ENCODE data around the gene IFNL3. TPM values are rescaled to one million over a fixed set of nuclear protein-coding genes. Genes with fewer than 3 reads are reported as not detected.

IFNL3 gene
- total RNA-seq, 1 donor from 2014 or later, result not detected

DNA sequence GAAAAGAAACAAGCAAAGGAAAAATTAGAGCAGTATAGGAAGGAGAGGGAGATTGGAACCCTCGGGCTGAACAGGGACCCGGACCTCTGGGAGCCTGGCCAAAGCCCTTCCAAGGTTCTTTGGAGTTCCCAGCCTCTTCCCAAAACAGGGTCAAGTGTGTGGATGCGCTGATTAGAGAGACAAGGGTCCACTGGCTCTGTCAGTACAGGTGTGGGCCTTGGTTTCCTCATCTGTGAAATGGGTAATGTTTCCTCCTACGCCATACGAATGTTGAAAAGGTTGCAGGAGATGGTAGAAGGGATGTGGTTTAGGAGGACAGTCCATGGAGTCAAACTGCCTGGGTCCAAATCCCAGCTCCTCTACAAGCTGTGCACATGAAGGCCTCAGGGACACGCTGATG lies 38.7 kb downstream of the IFNL3 start:
- no peaks in the 10 kb centered on the region for H3K9me3 ChIP-seq (ENCODE audit: control insufficient read depth in 3 of 3, low read length in 3 of 3)
- H3K36me3 ChIP-seq (ENCODE audit: control insufficient read depth in 3 of 3, insufficient read depth in 3 of 3, low read length in 3 of 3), result no peaks in the 10 kb centered on the region
- H3K27me3 ChIP-seq (ENCODE audit: control insufficient read depth in 3 of 3, insufficient read depth in 3 of 3, low read length in 3 of 3), result peaks cover 29 to 46% (median 39%) of the 10 kb centered on the region in 3 donors
- H3K4me1 ChIP-seq (ENCODE audit: control insufficient read depth in 3 of 3, insufficient read depth in 3 of 3, low read length in 3 of 3), result no peaks in the 10 kb centered on the region
- no peak overlapping the region for H3K4me3 ChIP-seq (ENCODE audit: low read length in 3 of 3)
- H3K9ac ChIP-seq (ENCODE audit: low read depth in 1 of 3, low read length in 3 of 3), result no peak overlapping the region
- no peak overlapping the region for H3K27ac ChIP-seq (ENCODE audit: low read depth, low read length)

DNA sequence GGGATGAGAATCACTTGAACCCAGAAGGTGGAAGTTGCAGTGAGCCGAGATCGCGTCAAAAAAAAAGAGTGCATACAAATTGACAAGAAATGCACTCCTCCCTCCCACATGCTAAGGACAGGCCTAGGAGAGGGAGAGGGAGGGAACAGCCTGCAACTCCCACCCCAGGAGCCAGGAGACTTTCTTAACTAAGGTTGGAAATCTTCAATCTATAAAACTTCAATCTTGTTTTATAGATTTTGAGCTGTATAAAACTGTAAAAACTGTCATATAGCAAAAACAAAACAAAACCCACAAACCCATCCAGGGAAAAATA lies 39.4 kb downstream of the IFNL3 start:
- Histone ChIP-seq H3K27me3 (ENCODE audit: control insufficient read depth in 3 of 3, insufficient read depth in 3 of 3, low read length in 3 of 3) (peaks cover 34 to 53% (median 46%) of the 10 kb centered on the region in 3 donors), H3K36me3 (ENCODE audit: control insufficient read depth in 3 of 3, insufficient read depth in 3 of 3, low read length in 3 of 3) (no peaks in the 10 kb centered on the region), H3K9ac (ENCODE audit: low read depth in 1 of 3, low read length in 3 of 3) (no peak overlapping the region), H3K4me3 (ENCODE audit: low read length in 3 of 3) (no peak overlapping the region), H3K27ac (ENCODE audit: low read depth, low read length) (no peak overlapping the region), H3K9me3 (ENCODE audit: control insufficient read depth in 3 of 3, low read length in 3 of 3) (no peaks in the 10 kb centered on the region), H3K4me1 (ENCODE audit: control insufficient read depth in 3 of 3, insufficient read depth in 3 of 3, low read length in 3 of 3) (no peaks in the 10 kb centered on the region)

GRCh38 chr19:39203372-39204341 lies 41.1 kb downstream of the IFNL3 start, which contains the start of gene SYCN:
SYCN (minus strand) TSS chr19:39204263; CDS start chr19:39204254, 9 bp downstream.
- Histone ChIP-seq H3K4me3 (ENCODE audit: low read length in 3 of 3) (no peak within 1 kb of the TSS), H3K27ac (ENCODE audit: low read depth, low read length) (no peak within 1 kb of the TSS), H3K27me3 (ENCODE audit: control insufficient read depth in 3 of 3, insufficient read depth in 3 of 3, low read length in 3 of 3) (peaks cover 43 to 66% (median 59%) of the 10 kb centered on the region in 3 donors), H3K36me3 (ENCODE audit: control insufficient read depth in 3 of 3, insufficient read depth in 3 of 3, low read length in 3 of 3) (no peaks in the 10 kb centered on the region), H3K9ac (ENCODE audit: low read depth in 1 of 3, low read length in 3 of 3) (no peak within 1 kb of the TSS), H3K4me1 (ENCODE audit: control insufficient read depth in 3 of 3, insufficient read depth in 3 of 3, low read length in 3 of 3) (no peaks in the 10 kb centered on the region), H3K9me3 (ENCODE audit: control insufficient read depth in 3 of 3, low read length in 3 of 3) (no peaks in the 10 kb centered on the region)

- Histone ChIP-seq H3K27me3 (ENCODE audit: control insufficient read depth in 3 of 3, insufficient read depth in 3 of 3, low read length in 3 of 3) (peaks cover 46 to 65% (median 56%) of the 10 kb centered on the region in 3 donors), H3K27ac (ENCODE audit: low read depth, low read length) (no peak overlapping the region), H3K9me3 (ENCODE audit: control insufficient read depth in 3 of 3, low read length in 3 of 3) (no peaks in the 10 kb centered on the region), H3K4me1 (ENCODE audit: control insufficient read depth in 3 of 3, insufficient read depth in 3 of 3, low read length in 3 of 3) (no peaks in the 10 kb centered on the region), H3K9ac (ENCODE audit: low read depth in 1 of 3, low read length in 3 of 3) (no peak overlapping the region), H3K4me3 (ENCODE audit: low read length in 3 of 3) (no peak overlapping the region), H3K36me3 (ENCODE audit: control insufficient read depth in 3 of 3, insufficient read depth in 3 of 3, low read length in 3 of 3) (no peaks in the 10 kb centered on the region)
Observed at GRCh38 chr19:39202998-39203355, 41.8 kb downstream of the IFNL3 start.

GRCh38 chr19:39200803-39201115 lies 44.0 kb downstream of the IFNL3 start:
- Histone ChIP-seq H3K27me3 (ENCODE audit: control insufficient read depth in 3 of 3, insufficient read depth in 3 of 3, low read length in 3 of 3) (peaks cover 60 to 77% (median 76%) of the 10 kb centered on the region in 3 donors), H3K9ac (ENCODE audit: low read depth in 1 of 3, low read length in 3 of 3) (no peak overlapping the region), H3K9me3 (ENCODE audit: control insufficient read depth in 3 of 3, low read length in 3 of 3) (no peaks in the 10 kb centered on the region), H3K4me3 (ENCODE audit: low read length in 3 of 3) (no peak overlapping the region), H3K4me1 (ENCODE audit: control insufficient read depth in 3 of 3, insufficient read depth in 3 of 3, low read length in 3 of 3) (no peaks in the 10 kb centered on the region), H3K36me3 (ENCODE audit: control insufficient read depth in 3 of 3, insufficient read depth in 3 of 3, low read length in 3 of 3) (no peaks in the 10 kb centered on the region), H3K27ac (ENCODE audit: low read depth, low read length) (no peak overlapping the region)

- peaks cover 66 to 82% (median 81%) of the 10 kb centered on the region in 3 donors for H3K27me3 ChIP-seq (ENCODE audit: control insufficient read depth in 3 of 3, insufficient read depth in 3 of 3, low read length in 3 of 3)
- no peaks in the 10 kb centered on the region for H3K9me3 ChIP-seq (ENCODE audit: control insufficient read depth in 3 of 3, low read length in 3 of 3)
- H3K36me3 ChIP-seq (ENCODE audit: control insufficient read depth in 3 of 3, insufficient read depth in 3 of 3, low read length in 3 of 3), result no peaks in the 10 kb centered on the region
- H3K27ac ChIP-seq (ENCODE audit: low read depth, low read length), result no peak overlapping the region
- H3K4me3 ChIP-seq (ENCODE audit: low read length in 3 of 3), result no peak overlapping the region
- no peak overlapping the region for H3K9ac ChIP-seq (ENCODE audit: low read depth in 1 of 3, low read length in 3 of 3)
- H3K4me1 ChIP-seq (ENCODE audit: control insufficient read depth in 3 of 3, insufficient read depth in 3 of 3, low read length in 3 of 3), result no peaks in the 10 kb centered on the region
Observed at GRCh38 chr19:39200066-39200802, 44.6 kb downstream of the IFNL3 start.

DNA sequence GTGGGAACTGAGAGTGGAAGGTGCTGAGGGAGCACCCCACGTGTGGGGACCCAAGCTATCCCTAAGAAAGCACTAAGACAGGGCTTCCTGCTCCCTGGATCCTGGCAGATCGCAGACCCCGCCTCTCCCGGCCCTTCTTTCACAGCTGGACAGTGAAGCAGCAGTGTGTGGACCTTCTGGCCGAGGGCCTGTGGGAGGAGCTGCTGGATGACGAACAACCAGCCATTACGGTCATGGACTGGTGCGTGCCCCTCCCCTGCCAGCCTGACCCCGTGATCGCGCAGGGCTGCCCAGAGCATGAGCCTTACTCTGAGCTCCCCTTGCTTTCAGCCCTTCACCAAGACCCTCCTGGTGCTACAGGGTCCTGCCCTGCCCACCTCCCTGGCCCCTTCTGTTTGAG lies 45.8 kb downstream of the IFNL3 start:
- Histone ChIP-seq H3K9me3 (ENCODE audit: control insufficient read depth in 3 of 3, low read length in 3 of 3) (no peaks in the 10 kb centered on the region), H3K4me1 (ENCODE audit: control insufficient read depth in 3 of 3, insufficient read depth in 3 of 3, low read length in 3 of 3) (no peaks in the 10 kb centered on the region), H3K27me3 (ENCODE audit: control insufficient read depth in 3 of 3, insufficient read depth in 3 of 3, low read length in 3 of 3) (peaks cover 66 to 81% (median 80%) of the 10 kb centered on the region in 3 donors), H3K9ac (ENCODE audit: low read depth in 1 of 3, low read length in 3 of 3) (no peak overlapping the region), H3K4me3 (ENCODE audit: low read length in 3 of 3) (no peak overlapping the region), H3K27ac (ENCODE audit: low read depth, low read length) (no peak overlapping the region), H3K36me3 (ENCODE audit: control insufficient read depth in 3 of 3, insufficient read depth in 3 of 3, low read length in 3 of 3) (no peaks in the 10 kb centered on the region)

- H3K27ac ChIP-seq (ENCODE audit: low read depth, low read length), result no peak overlapping the region
- H3K4me3 ChIP-seq (ENCODE audit: low read length in 3 of 3), result no peak overlapping the region
- H3K9ac ChIP-seq (ENCODE audit: low read depth in 1 of 3, low read length in 3 of 3), result no peak overlapping the region
- H3K9me3 ChIP-seq (ENCODE audit: control insufficient read depth in 3 of 3, low read length in 3 of 3), result no peaks in the 10 kb centered on the region
- H3K27me3 ChIP-seq (ENCODE audit: control insufficient read depth in 3 of 3, insufficient read depth in 3 of 3, low read length in 3 of 3), result peaks cover 59 to 73% (median 67%) of the 10 kb centered on the region in 3 donors
- H3K4me1 ChIP-seq (ENCODE audit: control insufficient read depth in 3 of 3, insufficient read depth in 3 of 3, low read length in 3 of 3), result no peaks in the 10 kb centered on the region
- no peaks in the 10 kb centered on the region for H3K36me3 ChIP-seq (ENCODE audit: control insufficient read depth in 3 of 3, insufficient read depth in 3 of 3, low read length in 3 of 3)
Observed at GRCh38 chr19:39197808-39198207, 47.0 kb downstream of the IFNL3 start.

GRCh38 chr19:39196860-39197562 lies 47.8 kb downstream of the IFNL3 start, which contains the start of gene NCCRP1:
NCCRP1 (plus strand) TSS chr19:39196964; CDS start chr19:39196983, 19 bp downstream.
- Histone ChIP-seq H3K36me3 (ENCODE audit: control insufficient read depth in 3 of 3, insufficient read depth in 3 of 3, low read length in 3 of 3) (no peaks in the 10 kb centered on the region), H3K9ac (ENCODE audit: low read depth in 1 of 3, low read length in 3 of 3) (no peak within 1 kb of the TSS), H3K9me3 (ENCODE audit: control insufficient read depth in 3 of 3, low read length in 3 of 3) (no peaks in the 10 kb centered on the region), H3K4me1 (ENCODE audit: control insufficient read depth in 3 of 3, insufficient read depth in 3 of 3, low read length in 3 of 3) (no peaks in the 10 kb centered on the region), H3K27ac (ENCODE audit: low read depth, low read length) (no peak within 1 kb of the TSS), H3K27me3 (ENCODE audit: control insufficient read depth in 3 of 3, insufficient read depth in 3 of 3, low read length in 3 of 3) (peaks cover 54 to 68% (median 62%) of the 10 kb centered on the region in 3 donors), H3K4me3 (ENCODE audit: low read length in 3 of 3) (no peak within 1 kb of the TSS)

All from skeletal muscle tissue (tissue), 4 donors.